ENCODE data around the gene SAMSN1. TPM values are rescaled to one million over a fixed set of nuclear protein-coding genes. Genes with fewer than 3 reads are reported as not detected.
"Not testable (repeated sequence)": the region's sequence is repeated elsewhere in the genome, so short reads cannot be mapped to it uniquely, and the experiment has no call there.

The SAMSN1 gene
- total RNA-seq, 2 experiments from 2014 or later = 58.9 to 126 TPM

- H3K9me3 Mint-ChIP-seq (ENCODE audit: low read depth); CTCF ChIA-PET; H3K27me3 Mint-ChIP-seq; ATAC-seq; DNase-seq; H3K4me3 Mint-ChIP-seq; H3K27ac Mint-ChIP-seq: not testable (repeated sequence)
- Mint-ChIP-seq H3K4me1 (peaks cover 29% of the 10 kb centered on the region), H3K36me3 (peaks cover 95% of the 10 kb centered on the region)
Measured at GRCh38 chr21:14506859-14507457, 39.2 kb downstream of the SAMSN1 start.

- Mint-ChIP-seq H3K27me3 (no peaks in the 10 kb centered on the region), H3K9me3 (ENCODE audit: low read depth) (peaks cover under 1% of the 10 kb centered on the region), H3K36me3 (peaks cover 89% of the 10 kb centered on the region), H3K4me1 (peaks cover 14% of the 10 kb centered on the region), H3K27ac (no peak overlapping the region), H3K4me3 (no peak overlapping the region)
- CTCF ChIA-PET = no interaction called here
- ATAC-seq (no peak), DNase-seq (no peak)
Measured at GRCh38 chr21:14500873-14501272, 45.2 kb downstream of the SAMSN1 start.

- H3K9me3 Mint-ChIP-seq (ENCODE audit: low read depth) = no peaks in the 10 kb centered on the region
- no peak overlapping the region for H3K4me3 Mint-ChIP-seq
- DNase-seq = no peak
- peaks cover 88% of the 10 kb centered on the region for H3K36me3 Mint-ChIP-seq
- H3K27ac Mint-ChIP-seq = no peak overlapping the region
- H3K4me1 Mint-ChIP-seq = peaks cover 7% of the 10 kb centered on the region
- CTCF ChIA-PET = no interaction called here
- H3K27me3 Mint-ChIP-seq = no peaks in the 10 kb centered on the region
- ATAC-seq = no peak
Measured at GRCh38 chr21:14499316-14499715, 46.8 kb downstream of the SAMSN1 start.

- DNase-seq = no peak
- Mint-ChIP-seq H3K36me3 (peaks cover 88% of the 10 kb centered on the region), H3K4me3 (no peak overlapping the region), H3K9me3 (ENCODE audit: low read depth) (no peaks in the 10 kb centered on the region), H3K4me1 (peaks cover 5% of the 10 kb centered on the region), H3K27ac (no peak overlapping the region), H3K27me3 (no peaks in the 10 kb centered on the region)
- ATAC-seq = no peak
- CTCF ChIA-PET = no interaction called here
Measured at GRCh38 chr21:14497825-14498224, 48.3 kb downstream of the SAMSN1 start.

- CTCF ChIA-PET = no interaction called here
- no peak overlapping the region for H3K27ac Mint-ChIP-seq
- no peaks in the 10 kb centered on the region for H3K9me3 Mint-ChIP-seq (ENCODE audit: low read depth)
- H3K4me1 Mint-ChIP-seq = peaks cover 12% of the 10 kb centered on the region
- H3K4me3 Mint-ChIP-seq = no peak overlapping the region
- H3K27me3 Mint-ChIP-seq = no peaks in the 10 kb centered on the region
- DNase-seq (no peak), ATAC-seq (no peak)
- peaks cover 85% of the 10 kb centered on the region for H3K36me3 Mint-ChIP-seq
Measured at GRCh38 chr21:14495075-14495474, 51.0 kb downstream of the SAMSN1 start.

- ATAC-seq; DNase-seq; H3K27ac Mint-ChIP-seq; CTCF ChIA-PET; H3K27me3 Mint-ChIP-seq; H3K9me3 Mint-ChIP-seq (ENCODE audit: low read depth); H3K4me3 Mint-ChIP-seq: not testable (repeated sequence)
- Mint-ChIP-seq H3K36me3 (peaks cover 78% of the 10 kb centered on the region), H3K4me1 (peaks cover 10% of the 10 kb centered on the region)
Measured at GRCh38 chr21:14494181-14494580, 51.9 kb downstream of the SAMSN1 start.

- H3K9me3 Mint-ChIP-seq (ENCODE audit: low read depth) = no peaks in the 10 kb centered on the region
- CTCF ChIA-PET = no interaction called here
- H3K27me3 Mint-ChIP-seq = no peaks in the 10 kb centered on the region
- peaks cover 78% of the 10 kb centered on the region for H3K36me3 Mint-ChIP-seq
- H3K4me3 Mint-ChIP-seq = no peak overlapping the region
- DNase-seq = no peak
- no peak for ATAC-seq
- peaks cover 13% of the 10 kb centered on the region for H3K4me1 Mint-ChIP-seq
- H3K27ac Mint-ChIP-seq = no peak overlapping the region
Measured at GRCh38 chr21:14493731-14494130, 52.4 kb downstream of the SAMSN1 start.

GRCh38 chr21:14492931-14493330 lies 53.2 kb downstream of the SAMSN1 start:
- Mint-ChIP-seq H3K9me3 (ENCODE audit: low read depth) (no peaks in the 10 kb centered on the region), H3K4me1 (peaks cover 19% of the 10 kb centered on the region), H3K36me3 (peaks cover 75% of the 10 kb centered on the region), H3K27ac (no peak overlapping the region), H3K27me3 (no peaks in the 10 kb centered on the region), H3K4me3 (no peak overlapping the region)
- ATAC-seq (no peak), DNase-seq (no peak)
- CTCF ChIA-PET = no interaction called here

- ATAC-seq = no peak
- no peak overlapping the region for H3K27ac Mint-ChIP-seq
- H3K27me3 Mint-ChIP-seq = no peaks in the 10 kb centered on the region
- no peaks in the 10 kb centered on the region for H3K9me3 Mint-ChIP-seq (ENCODE audit: low read depth)
- CTCF ChIA-PET = no interaction called here
- peaks cover 30% of the 10 kb centered on the region for H3K4me1 Mint-ChIP-seq
- peaks cover 69% of the 10 kb centered on the region for H3K36me3 Mint-ChIP-seq
- H3K4me3 Mint-ChIP-seq = no peak overlapping the region
- no peak for DNase-seq
Measured at GRCh38 chr21:14491269-14491681, 54.8 kb downstream of the SAMSN1 start.

- Mint-ChIP-seq H3K27ac (peak overlapping the region; percentile 8), H3K36me3 (peaks cover 62% of the 10 kb centered on the region), H3K4me3 (no peak overlapping the region), H3K27me3 (no peaks in the 10 kb centered on the region), H3K4me1 (peaks cover 36% of the 10 kb centered on the region), H3K9me3 (ENCODE audit: low read depth) (peaks cover 2% of the 10 kb centered on the region)
- ATAC-seq (no peak), DNase-seq (no peak)
- CTCF ChIA-PET = no interaction called here
Measured at GRCh38 chr21:14488672-14489204, 57.4 kb downstream of the SAMSN1 start.

GRCh38 chr21:14487490-14488432 lies 58.4 kb downstream of the SAMSN1 start:
- H3K9me3 Mint-ChIP-seq (ENCODE audit: low read depth) = peaks cover 8% of the 10 kb centered on the region
- H3K4me1 Mint-ChIP-seq = peaks cover 43% of the 10 kb centered on the region
- H3K27me3 Mint-ChIP-seq = no peaks in the 10 kb centered on the region
- ATAC-seq (peak; percentile 65), DNase-seq (no peak)
- H3K27ac Mint-ChIP-seq = peak overlapping the region; percentile 50
- no peak overlapping the region for H3K4me3 Mint-ChIP-seq
- CTCF ChIA-PET = no interaction called here
- peaks cover 63% of the 10 kb centered on the region for H3K36me3 Mint-ChIP-seq

- H3K4me3 Mint-ChIP-seq = no peak overlapping the region
- peaks cover 50% of the 10 kb centered on the region for H3K4me1 Mint-ChIP-seq
- peaks cover 63% of the 10 kb centered on the region for H3K36me3 Mint-ChIP-seq
- CTCF ChIA-PET = no interaction called here
- H3K9me3 Mint-ChIP-seq (ENCODE audit: low read depth) = peaks cover 8% of the 10 kb centered on the region
- DNase-seq (no peak), ATAC-seq (no peak)
- H3K27me3 Mint-ChIP-seq = no peaks in the 10 kb centered on the region
- no peak overlapping the region for H3K27ac Mint-ChIP-seq
Measured at GRCh38 chr21:14486869-14487268, 59.2 kb downstream of the SAMSN1 start.

- CTCF ChIA-PET = no interaction called here
- Mint-ChIP-seq H3K36me3 (peaks cover 50% of the 10 kb centered on the region), H3K27me3 (no peaks in the 10 kb centered on the region), H3K4me3 (no peak overlapping the region), H3K27ac (no peak overlapping the region), H3K9me3 (ENCODE audit: low read depth) (peaks cover 8% of the 10 kb centered on the region), H3K4me1 (peaks cover 46% of the 10 kb centered on the region)
- DNase-seq = no peak
- no peak for ATAC-seq
Measured at GRCh38 chr21:14484188-14485009, 61.7 kb downstream of the SAMSN1 start.
